ENCODE results near the gene TFCP2L1. TPM values are rescaled to one million over a fixed set of nuclear protein-coding genes. Genes with fewer than 3 reads are reported as not detected.

TFCP2L1 gene
- total and polyA plus RNA-seq, 12 donors, result 0.02 to 0.60 (median 0.14) TPM; not detected in 1

DNA sequence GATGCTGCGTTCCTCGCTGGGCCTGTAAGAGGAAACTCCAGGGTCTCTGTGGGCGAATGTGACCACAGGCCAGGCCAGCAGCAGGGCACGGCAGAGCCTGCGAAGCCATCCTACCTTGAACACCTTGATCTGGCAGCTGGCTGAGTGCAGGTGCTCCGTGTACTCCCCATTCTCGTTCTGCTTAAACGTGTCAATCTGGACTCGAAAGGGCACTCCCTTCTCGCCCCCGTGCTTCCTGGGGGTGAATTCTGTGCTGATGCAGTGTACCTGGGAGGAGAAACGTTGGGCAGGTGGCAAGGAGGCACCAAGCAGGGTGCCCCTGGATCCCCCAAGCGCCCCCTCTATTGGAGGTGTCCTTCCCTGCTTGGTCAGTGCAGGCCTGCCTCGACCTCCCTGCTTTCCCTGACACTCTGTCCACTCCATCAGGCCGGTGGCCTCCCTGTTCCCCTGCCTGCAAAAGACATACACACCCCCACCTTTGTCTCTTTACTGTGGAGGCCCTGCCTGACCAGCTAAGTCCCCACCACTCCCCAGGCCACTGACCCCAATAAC is 38.2 kb downstream of the TFCP2L1 start:
- intact Hi-C loops (cut with DNase I), result no loop called here
- TF ChIP-seq, protein P1, sequence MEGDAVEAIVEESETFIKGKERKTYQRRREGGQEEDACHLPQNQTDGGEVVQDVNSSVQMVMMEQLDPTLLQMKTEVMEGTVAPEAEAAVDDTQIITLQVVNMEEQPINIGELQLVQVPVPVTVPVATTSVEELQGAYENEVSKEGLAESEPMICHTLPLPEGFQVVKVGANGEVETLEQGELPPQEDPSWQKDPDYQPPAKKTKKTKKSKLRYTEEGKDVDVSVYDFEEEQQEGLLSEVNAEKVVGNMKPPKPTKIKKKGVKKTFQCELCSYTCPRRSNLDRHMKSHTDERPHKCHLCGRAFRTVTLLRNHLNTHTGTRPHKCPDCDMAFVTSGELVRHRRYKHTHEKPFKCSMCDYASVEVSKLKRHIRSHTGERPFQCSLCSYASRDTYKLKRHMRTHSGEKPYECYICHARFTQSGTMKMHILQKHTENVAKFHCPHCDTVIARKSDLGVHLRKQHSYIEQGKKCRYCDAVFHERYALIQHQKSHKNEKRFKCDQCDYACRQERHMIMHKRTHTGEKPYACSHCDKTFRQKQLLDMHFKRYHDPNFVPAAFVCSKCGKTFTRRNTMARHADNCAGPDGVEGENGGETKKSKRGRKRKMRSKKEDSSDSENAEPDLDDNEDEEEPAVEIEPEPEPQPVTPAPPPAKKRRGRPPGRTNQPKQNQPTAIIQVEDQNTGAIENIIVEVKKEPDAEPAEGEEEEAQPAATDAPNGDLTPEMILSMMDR (IDR thresholded peaks at IDR 0.05), result no peak
- WGBS, 2 donors, result 85 to 86% methylated on average over 15 of the region's 15 CpGs
- H3K4me3 ChIP-seq, result no peak overlapping the region
- no peaks in the 10 kb centered on the region for H3K4me1 ChIP-seq
- no peaks in the 10 kb centered on the region for H3K9me3 ChIP-seq
- H3K27ac ChIP-seq, result no peak overlapping the region
- no peak for ATAC-seq
- no peak for DNase-seq
- no peaks in the 10 kb centered on the region for H3K27me3 ChIP-seq
- no peaks in the 10 kb centered on the region for H3K36me3 ChIP-seq

DNA sequence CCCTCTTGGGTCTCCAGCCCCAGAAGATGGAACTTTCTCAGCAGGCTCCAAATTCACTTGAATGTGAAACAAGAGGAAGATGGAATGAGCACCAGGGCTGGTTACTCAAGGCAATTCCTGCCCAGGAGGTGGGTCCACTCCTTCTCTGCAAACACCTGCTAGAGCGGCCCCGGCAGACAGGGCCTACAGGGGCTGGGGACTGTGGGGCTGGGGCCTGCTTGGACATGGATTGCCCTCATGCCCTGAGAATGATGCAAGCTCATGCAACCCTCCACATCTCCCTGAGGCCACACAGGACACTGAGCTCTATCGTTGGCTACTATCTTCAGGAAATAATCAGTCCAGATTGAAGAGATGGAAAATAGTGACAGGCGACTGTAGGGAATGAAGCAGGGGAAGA is 39.1 kb downstream of the TFCP2L1 start:
- no peaks in the 10 kb centered on the region for H3K27me3 ChIP-seq
- intact Hi-C loops (cut with DNase I), result no loop called here
- H3K36me3 ChIP-seq, result no peaks in the 10 kb centered on the region
- 79 to 80% methylated on average over 4 of the region's 4 CpGs for WGBS, 2 donors
- H3K4me1 ChIP-seq, result no peaks in the 10 kb centered on the region
- no peak overlapping the region for H3K4me3 ChIP-seq
- ATAC-seq, result no peak
- H3K9me3 ChIP-seq, result no peaks in the 10 kb centered on the region
- TF ChIP-seq, protein P1 (IDR thresholded peaks at IDR 0.05), result no peak
- DNase-seq, result no peak
- no peak overlapping the region for H3K27ac ChIP-seq

- 86 to 87% methylated on average over 13 of the region's 13 CpGs for WGBS, 2 donors
- DNase-seq (no peak), ATAC-seq (no peak)
- H3K9me3 ChIP-seq, result no peaks in the 10 kb centered on the region
- no peak overlapping the region for H3K27ac ChIP-seq
- H3K27me3 ChIP-seq, result no peaks in the 10 kb centered on the region
- H3K4me1 ChIP-seq, result no peaks in the 10 kb centered on the region
- H3K36me3 ChIP-seq, result no peaks in the 10 kb centered on the region
- intact Hi-C loops (cut with DNase I), result no loop called here
- TF ChIP-seq, protein P1 (IDR thresholded peaks at IDR 0.05), result no peak
- H3K4me3 ChIP-seq, result no peak overlapping the region
Measured at GRCh38 chr2:121245120-121245820, 39.7 kb downstream of the TFCP2L1 start.

DNA sequence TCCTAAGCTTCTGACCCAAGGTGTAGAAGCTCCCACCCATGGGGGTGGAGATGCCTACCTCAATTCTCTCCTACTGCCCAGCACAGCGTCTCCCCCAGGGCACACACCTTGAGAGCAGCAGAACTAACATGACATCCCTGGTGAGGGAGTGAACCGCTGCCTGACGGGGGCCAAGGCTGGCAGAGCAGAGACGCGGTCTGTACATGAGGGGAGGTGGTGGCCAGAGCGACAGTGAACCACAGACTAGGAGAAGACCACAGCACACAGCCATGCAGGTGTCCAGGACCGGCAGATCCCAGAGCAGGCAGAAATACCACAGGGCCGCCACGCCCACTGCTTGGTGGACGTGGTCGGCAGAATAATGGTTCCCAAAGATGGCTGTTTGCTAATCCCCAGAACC is 40.4 kb downstream of the TFCP2L1 start:
- H3K9me3 ChIP-seq, result no peaks in the 10 kb centered on the region
- DNase-seq, result no peak
- no peak overlapping the region for H3K4me3 ChIP-seq
- intact Hi-C loops (cut with DNase I), result no loop called here
- no peaks in the 10 kb centered on the region for H3K36me3 ChIP-seq
- no peaks in the 10 kb centered on the region for H3K27me3 ChIP-seq
- TF ChIP-seq, protein P1 (IDR thresholded peaks at IDR 0.05), result no peak
- peak in 1 of 8 donors; percentile 8 for ATAC-seq
- H3K27ac ChIP-seq, result no peak overlapping the region
- H3K4me1 ChIP-seq, result no peaks in the 10 kb centered on the region
- WGBS, 2 donors, result 93 to 95% methylated on average over 11 of the region's 11 CpGs
